ENCODE data around the gene GSTM5.
"Not testable (repeated sequence)": the region's sequence is repeated elsewhere in the genome, so short reads cannot be mapped to it uniquely, and the experiment has no call there.

Gene GSTM5

GRCh38 chr1:109762821-109763645, 51.0 kb downstream of the GSTM5 start:
- DNase-seq = no peak

- no peak for DNase-seq
Measured at GRCh38 chr1:109763646-109764415, 51.8 kb downstream of the GSTM5 start, which contains the start of gene EPS8L3. EPS8L3 (minus strand) TSS chr1:109763923; CDS start chr1:109761749, 2,174 bp downstream.

- no peak for DNase-seq
Measured at GRCh38 chr1:109764561-109765482, 52.8 kb downstream of the GSTM5 start.

- no peak for DNase-seq
Measured at GRCh38 chr1:109765483-109765815, 53.4 kb downstream of the GSTM5 start.

- no peak for DNase-seq
Measured at GRCh38 chr1:109765896-109766615, 54.0 kb downstream of the GSTM5 start.

- not testable (repeated sequence) for DNase-seq
Measured at GRCh38 chr1:109766991-109767636, 55.1 kb downstream of the GSTM5 start.

Measured in NCI-H2227 treated with DMSO at 0.1 percent for 48 hours (cell line).